ENCODE measurements around the gene RASAL2. TPM values are rescaled to one million over a fixed set of nuclear protein-coding genes. Genes with fewer than 3 reads are reported as not detected.
A peak's percentile ranks its signal among the peaks of the same experiment; 100 is the strongest.
"Not testable (repeated sequence)": the region's sequence is repeated elsewhere in the genome, so short reads cannot be mapped to it uniquely, and the experiment has no call there.

RASAL2 gene
- total RNA-seq, 2 experiments from 2014 or later: not detected

DNA sequence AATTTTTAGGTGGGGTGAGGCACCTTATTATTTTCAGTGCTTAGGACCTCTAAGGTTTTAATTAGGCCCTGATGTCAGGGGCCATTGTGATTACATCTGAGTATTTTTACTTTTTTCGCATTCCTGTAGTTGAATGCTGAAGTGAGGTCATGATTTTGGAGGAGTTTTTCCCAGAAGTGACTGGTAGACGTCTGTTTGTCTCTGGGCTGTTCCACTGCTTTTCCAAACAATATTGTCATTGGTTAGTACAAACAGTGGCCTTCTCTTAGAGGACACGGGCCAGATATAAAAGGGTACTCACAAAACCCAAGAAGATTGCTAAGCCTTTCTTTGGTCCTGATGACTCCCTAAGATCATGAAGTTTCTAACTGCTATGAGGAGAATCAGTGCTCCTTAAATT is 7.6 kb upstream of the RASAL2 start:
- H3K4me3 Mint-ChIP-seq: no peak overlapping the region
- CTCF ChIA-PET: no interaction called here
- peaks cover 9% of the 10 kb centered on the region for H3K27me3 Mint-ChIP-seq
- H3K27ac Mint-ChIP-seq: no peak overlapping the region
- intact Hi-C loops (cut with micrococcal nuclease): no loop called here
- no peaks in the 10 kb centered on the region for H3K4me1 Mint-ChIP-seq (ENCODE audit: low read depth)
- no peaks in the 10 kb centered on the region for H3K36me3 Mint-ChIP-seq
- POLR2A ChIA-PET: interaction anchor here (0.7 kb wide), 1 partner anchor 29 kb away, joined by 5 read pairs; no protein-coding TSS in a partner anchor
- DNase-seq: no peak
- H3K9me3 Mint-ChIP-seq: no peaks in the 10 kb centered on the region

DNA sequence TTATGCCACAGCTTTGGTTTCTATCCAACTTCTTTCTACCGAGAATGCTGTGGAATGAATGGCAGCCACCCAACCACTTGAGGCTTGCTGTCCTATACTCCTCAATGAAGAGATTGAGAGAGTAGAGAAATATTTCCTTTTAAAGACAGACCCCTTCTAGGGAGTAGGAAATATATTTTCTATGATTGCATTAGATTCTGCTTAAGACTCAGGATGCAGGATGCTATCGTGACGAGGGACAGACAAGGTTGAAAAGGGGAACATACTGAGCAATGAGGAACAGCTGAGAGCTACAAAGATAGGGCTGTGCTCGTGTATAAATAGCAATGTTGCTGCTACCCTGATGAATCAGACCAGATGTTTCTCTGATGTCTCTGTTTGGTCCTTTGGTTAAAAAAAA is 7.1 kb upstream of the RASAL2 start:
- H3K27ac Mint-ChIP-seq: no peak overlapping the region
- CTCF ChIA-PET: no interaction called here
- no peaks in the 10 kb centered on the region for H3K4me1 Mint-ChIP-seq (ENCODE audit: low read depth)
- intact Hi-C loops (cut with micrococcal nuclease): no loop called here
- H3K9me3 Mint-ChIP-seq: no peaks in the 10 kb centered on the region
- H3K4me3 Mint-ChIP-seq: no peak overlapping the region
- POLR2A ChIA-PET: no interaction called here
- DNase-seq: no peak
- peaks cover 13% of the 10 kb centered on the region for H3K27me3 Mint-ChIP-seq
- H3K36me3 Mint-ChIP-seq: no peaks in the 10 kb centered on the region

DNA sequence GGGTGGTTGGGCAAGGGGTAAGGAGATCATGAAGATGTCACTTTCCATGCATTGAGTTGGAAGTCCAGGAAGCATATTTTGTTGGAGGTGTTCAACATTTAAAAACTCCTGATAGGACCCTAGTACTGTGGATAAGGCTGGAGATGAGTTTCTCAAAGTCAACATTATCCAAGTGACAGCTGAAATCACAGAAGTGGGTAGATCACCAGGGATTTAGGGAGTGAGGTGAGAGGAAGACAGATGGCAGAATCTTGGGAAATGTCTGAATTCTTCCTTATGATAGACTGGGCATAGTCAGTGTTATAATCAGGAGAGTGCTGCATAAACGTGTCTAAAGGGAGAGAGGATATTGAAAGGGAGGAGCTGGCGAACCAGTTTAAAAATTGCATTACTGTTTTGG is 5.3 kb upstream of the RASAL2 start:
- intact Hi-C loops (cut with micrococcal nuclease): no loop called here
- H3K27me3 Mint-ChIP-seq: peaks cover 29% of the 10 kb centered on the region
- H3K4me1 Mint-ChIP-seq (ENCODE audit: low read depth): peaks cover 7% of the 10 kb centered on the region

DNA sequence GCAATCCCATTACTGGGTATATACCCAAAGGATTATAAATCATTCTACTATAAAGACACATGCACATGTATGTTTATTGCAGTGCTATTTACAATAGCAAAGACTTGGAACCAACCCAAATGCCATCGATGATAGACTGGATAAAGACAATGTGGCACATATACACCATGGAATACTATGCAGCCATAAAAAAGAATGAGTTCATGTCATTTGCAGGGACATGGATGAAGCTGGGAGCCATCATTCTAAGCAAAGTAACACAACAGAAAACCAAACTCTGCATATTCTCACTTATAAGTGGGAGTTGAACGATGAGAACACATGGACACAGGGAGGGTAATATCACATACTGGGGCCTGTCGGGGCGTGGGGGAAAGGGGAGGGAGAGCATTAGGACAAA is 2.5 kb upstream of the RASAL2 start:
- H3K27me3 Mint-ChIP-seq: peaks cover 49% of the 10 kb centered on the region
- H3K9me3 Mint-ChIP-seq; H3K36me3 Mint-ChIP-seq; intact Hi-C loops (cut with micrococcal nuclease); H3K4me3 Mint-ChIP-seq; DNase-seq; CTCF ChIA-PET; H3K27ac Mint-ChIP-seq; POLR2A ChIA-PET: not testable (repeated sequence)
- peaks cover 13% of the 10 kb centered on the region for H3K4me1 Mint-ChIP-seq (ENCODE audit: low read depth)

More for the DNA sequence above, 5.3 kb upstream of the RASAL2 start:
- Mint-ChIP-seq H3K9me3 (no peaks in the 10 kb centered on the region), H3K4me3 (no peak overlapping the region), H3K36me3 (no peaks in the 10 kb centered on the region), H3K27ac (no peak overlapping the region)
- ChIA-PET CTCF (no interaction called here), POLR2A (no interaction called here)
- no peak for DNase-seq

DNA sequence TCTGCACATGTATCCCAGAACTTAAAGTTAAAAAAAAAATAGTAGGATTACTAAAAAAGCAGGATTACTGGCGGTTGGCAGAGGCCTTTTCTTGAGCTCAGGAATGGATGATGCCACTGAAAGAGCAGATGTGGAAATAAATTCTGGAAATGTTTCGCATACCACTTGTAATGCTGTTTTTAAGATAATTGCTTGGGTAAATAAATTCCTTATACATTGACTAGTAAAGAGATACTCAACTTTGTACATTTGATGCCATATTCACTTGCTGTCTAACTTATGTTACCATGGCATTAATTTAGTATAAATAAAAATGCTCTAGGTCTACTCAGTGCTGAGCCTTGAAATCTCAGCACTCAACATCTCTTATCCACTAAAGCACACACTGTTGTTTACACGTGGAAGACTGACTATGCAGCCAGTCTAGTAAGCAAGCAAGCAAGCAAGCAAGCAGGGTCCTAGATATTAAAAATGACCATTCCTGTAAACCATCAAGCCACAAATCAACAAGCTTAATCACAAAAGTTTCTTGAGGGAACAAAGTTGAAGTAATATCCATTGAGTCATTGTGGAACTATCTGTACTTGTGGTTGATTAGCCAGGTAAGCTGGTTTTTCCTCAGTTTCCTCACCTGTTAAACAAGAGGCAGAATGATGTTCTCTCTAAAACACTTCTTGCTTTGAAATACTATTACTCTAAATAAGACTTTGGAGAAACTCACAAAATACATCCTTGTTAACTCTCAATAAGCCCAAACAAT is 1.7 kb upstream of the RASAL2 start:
- H3K4me1 Mint-ChIP-seq (ENCODE audit: low read depth): peaks cover 13% of the 10 kb centered on the region
- H3K27ac Mint-ChIP-seq: no peak overlapping the region
- H3K9me3 Mint-ChIP-seq: no peaks in the 10 kb centered on the region
- DNase-seq: no peak
- intact Hi-C loops (cut with micrococcal nuclease): no loop called here
- POLR2A ChIA-PET: no interaction called here
- CTCF ChIA-PET: no interaction called here
- H3K4me3 Mint-ChIP-seq: no peak overlapping the region
- peaks cover 53% of the 10 kb centered on the region for H3K27me3 Mint-ChIP-seq
- no peaks in the 10 kb centered on the region for H3K36me3 Mint-ChIP-seq

DNA sequence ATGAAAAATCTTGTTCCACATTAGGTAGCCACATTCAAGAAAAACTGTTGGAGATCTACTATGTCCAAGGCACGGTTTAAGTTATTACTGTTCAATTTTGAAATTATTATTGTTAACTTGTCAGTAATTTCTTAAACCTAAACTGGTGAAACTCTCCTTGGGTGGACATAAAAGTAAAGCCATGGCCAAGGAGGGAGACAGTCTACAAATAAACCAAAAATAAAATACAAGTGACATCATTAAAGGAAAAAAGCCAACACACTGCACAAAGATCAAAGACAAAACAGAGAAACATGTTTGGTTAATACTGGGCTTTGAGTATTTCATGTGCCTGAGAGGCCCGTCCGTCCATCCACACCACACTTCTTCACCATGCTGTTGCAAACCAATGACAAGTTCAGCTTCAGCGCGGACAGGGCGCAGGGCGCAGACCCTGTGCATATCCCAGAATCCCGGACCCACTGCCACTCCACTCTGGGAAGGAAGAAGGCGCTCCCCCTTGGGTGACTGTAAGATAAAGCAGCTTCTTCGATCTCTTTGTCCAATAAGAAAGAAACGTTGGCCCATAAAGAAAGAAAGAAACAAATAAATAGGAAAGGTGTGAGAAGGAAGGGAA is 918 bp upstream of the RASAL2 start:
- no peak overlapping the region for H3K27ac Mint-ChIP-seq
- POLR2A ChIA-PET: no interaction called here
- no peak for DNase-seq
- intact Hi-C loops (cut with micrococcal nuclease): no loop called here
- CTCF ChIA-PET: no interaction called here
- H3K4me1 Mint-ChIP-seq (ENCODE audit: low read depth): peaks cover 13% of the 10 kb centered on the region
- H3K27me3 Mint-ChIP-seq: peaks cover 57% of the 10 kb centered on the region
- peak overlapping the region; percentile 34 for H3K4me3 Mint-ChIP-seq
- H3K36me3 Mint-ChIP-seq: no peaks in the 10 kb centered on the region
- H3K9me3 Mint-ChIP-seq: no peaks in the 10 kb centered on the region

DNA sequence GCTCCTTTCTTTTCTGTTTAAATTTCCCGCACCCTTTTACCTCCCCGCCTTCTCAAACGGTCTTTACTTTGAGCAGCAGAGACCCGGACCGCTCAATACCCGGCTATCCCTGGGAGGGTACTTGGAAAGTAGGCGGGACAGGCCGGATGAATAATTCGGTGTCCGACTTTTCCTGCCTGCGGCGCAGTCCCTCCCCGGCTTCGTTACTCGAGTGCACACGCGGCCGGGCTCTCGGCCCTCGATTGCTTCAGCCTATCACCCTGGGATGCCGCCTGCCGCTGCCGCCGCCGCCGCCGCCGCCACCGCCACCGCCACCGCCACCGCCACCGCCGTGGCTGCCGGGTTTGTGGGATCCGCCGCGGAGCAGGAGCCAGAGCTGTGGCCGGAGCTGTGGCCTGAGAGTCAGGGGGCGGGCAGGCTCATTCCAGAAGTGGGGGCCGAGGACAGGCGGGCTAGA is 382 bp upstream of the RASAL2 start:
- peaks cover 60% of the 10 kb centered on the region for H3K27me3 Mint-ChIP-seq
- intact Hi-C loops (cut with micrococcal nuclease): no loop called here
- H3K4me3 Mint-ChIP-seq: peak overlapping the region; percentile 34
- no peaks in the 10 kb centered on the region for H3K36me3 Mint-ChIP-seq
- H3K27ac Mint-ChIP-seq: no peak overlapping the region
- peak; percentile 57 for DNase-seq
- POLR2A ChIA-PET: no interaction called here
- peaks cover 13% of the 10 kb centered on the region for H3K4me1 Mint-ChIP-seq (ENCODE audit: low read depth)
- H3K9me3 Mint-ChIP-seq: no peaks in the 10 kb centered on the region
- CTCF ChIA-PET: no interaction called here

DNA sequence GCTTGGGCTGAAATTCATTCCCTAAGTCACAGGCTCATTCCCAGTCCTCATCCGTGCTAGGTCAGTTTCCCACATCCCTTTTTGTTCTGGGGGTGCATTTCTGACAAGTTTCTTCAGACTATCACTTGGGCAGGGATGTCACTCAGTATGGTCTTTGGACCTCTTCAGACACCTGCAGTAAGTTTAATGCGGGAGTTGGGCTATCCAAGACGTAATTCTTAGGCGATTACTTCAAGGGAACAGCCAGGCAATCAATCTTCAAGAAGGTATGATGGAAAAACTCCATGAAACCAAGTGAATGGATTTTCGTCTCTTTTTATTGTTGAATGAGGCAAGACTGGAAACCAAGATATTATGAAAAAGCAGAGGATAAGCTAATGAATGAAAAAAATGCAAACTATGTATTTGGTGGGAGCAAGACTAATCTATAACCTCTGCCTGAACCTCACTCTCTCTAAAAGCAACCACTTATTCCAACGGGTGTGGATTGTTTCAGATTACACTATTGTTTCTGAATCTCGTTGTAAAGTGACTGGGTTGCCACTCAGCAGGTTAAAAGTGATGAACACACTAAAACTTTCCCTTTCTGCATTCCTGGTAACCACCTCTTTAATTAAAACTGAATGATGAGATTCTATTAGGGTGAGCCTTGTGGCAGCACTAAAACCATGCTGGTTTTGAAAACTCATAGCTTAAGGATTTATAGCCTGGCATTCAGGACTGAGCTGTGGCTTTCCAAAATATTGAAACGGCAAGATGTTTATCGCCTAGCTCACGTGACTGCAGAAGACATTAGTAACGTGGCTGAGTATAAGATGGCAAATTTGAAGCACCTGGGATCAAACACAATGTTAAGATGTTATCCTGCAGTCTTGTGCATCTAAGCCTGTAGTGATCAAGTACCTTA is 1.1 kb downstream of the RASAL2 start:
- Mint-ChIP-seq H3K27ac (no peak overlapping the region), H3K4me1 (ENCODE audit: low read depth) (peaks cover 13% of the 10 kb centered on the region), H3K9me3 (no peaks in the 10 kb centered on the region), H3K36me3 (no peaks in the 10 kb centered on the region), H3K27me3 (peaks cover 62% of the 10 kb centered on the region), H3K4me3 (no peak overlapping the region)
- DNase-seq: no peak
- ChIA-PET CTCF (no interaction called here), POLR2A (no interaction called here)
- intact Hi-C loops (cut with micrococcal nuclease): no loop called here

DNA sequence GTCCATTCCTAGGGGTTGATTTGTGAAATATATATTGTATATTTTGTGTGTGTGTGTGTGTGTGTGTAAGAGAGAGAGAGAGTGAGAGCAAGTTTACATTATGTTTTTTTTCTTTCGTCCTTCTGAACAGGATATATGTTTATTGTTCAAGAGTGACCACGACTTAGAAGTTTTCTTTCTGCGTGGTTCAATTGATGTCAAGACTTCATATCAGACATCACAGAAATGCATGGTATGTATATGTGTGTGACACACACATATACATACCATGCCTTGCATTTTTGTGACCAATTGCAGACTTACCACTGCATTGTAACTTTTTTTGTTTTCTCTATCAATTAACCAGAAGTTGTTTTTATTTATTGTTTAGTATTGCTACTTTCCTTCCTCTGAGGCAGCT is 2.5 kb downstream of the RASAL2 start:
- Mint-ChIP-seq H3K36me3 (no peaks in the 10 kb centered on the region), H3K9me3 (no peaks in the 10 kb centered on the region), H3K4me1 (ENCODE audit: low read depth) (peaks cover 13% of the 10 kb centered on the region), H3K27ac (no peak overlapping the region), H3K4me3 (no peak overlapping the region), H3K27me3 (peaks cover 52% of the 10 kb centered on the region)
- intact Hi-C loops (cut with micrococcal nuclease): no loop called here
- no peak for DNase-seq
- POLR2A ChIA-PET: no interaction called here
- CTCF ChIA-PET: no interaction called here

DNA sequence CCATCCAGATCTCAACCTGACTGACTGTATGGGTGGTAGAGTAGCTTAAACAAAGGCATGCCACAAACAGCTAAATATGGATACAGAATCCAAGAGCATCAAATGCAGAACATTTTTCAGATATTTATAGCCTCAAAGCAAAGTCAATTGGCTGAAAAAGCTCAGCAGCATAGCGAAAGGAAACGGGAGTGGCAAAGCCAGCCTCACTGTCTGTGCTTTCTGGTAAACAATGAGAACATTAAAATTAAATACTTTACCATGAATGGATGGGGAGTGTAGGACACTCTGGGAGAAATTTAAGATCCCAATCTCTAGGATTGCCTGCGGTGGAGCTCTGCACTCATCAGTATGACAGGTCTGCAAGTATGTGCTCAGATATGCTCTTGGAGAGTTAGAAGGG is 4.4 kb downstream of the RASAL2 start:
- no peak overlapping the region for H3K27ac Mint-ChIP-seq
- no peak for DNase-seq
- peaks cover 35% of the 10 kb centered on the region for H3K27me3 Mint-ChIP-seq
- H3K36me3 Mint-ChIP-seq: no peaks in the 10 kb centered on the region
- intact Hi-C loops (cut with micrococcal nuclease): no loop called here
- POLR2A ChIA-PET: interaction anchor here (0.5 kb wide), 1 partner anchor 1023 kb away, joined by 3 read pairs; no protein-coding TSS in a partner anchor
- no peaks in the 10 kb centered on the region for H3K9me3 Mint-ChIP-seq
- CTCF ChIA-PET: no interaction called here
- H3K4me1 Mint-ChIP-seq (ENCODE audit: low read depth): peaks cover 8% of the 10 kb centered on the region
- no peak overlapping the region for H3K4me3 Mint-ChIP-seq

DNA sequence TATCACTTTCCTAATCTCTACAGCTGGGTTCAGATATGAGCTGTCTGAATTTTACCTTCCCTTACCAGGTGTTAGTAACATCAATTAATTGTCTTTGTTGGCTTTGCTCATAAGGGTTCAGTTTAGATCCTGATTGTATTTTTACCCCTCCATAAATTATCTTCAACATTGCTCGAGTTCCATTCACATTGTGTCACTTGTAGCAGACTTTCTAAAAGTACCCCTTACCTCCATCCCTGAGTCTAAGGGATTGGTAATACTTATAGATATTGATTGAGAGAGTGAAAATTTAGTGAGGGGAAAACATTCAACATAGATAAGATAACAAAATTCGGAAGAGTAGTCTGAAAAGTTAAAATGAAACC is 7.3 kb downstream of the RASAL2 start:
- Mint-ChIP-seq H3K4me1 (ENCODE audit: low read depth) (no peaks in the 10 kb centered on the region), H3K9me3 (no peaks in the 10 kb centered on the region), H3K27ac (no peak overlapping the region), H3K36me3 (no peaks in the 10 kb centered on the region), H3K27me3 (peaks cover 14% of the 10 kb centered on the region), H3K4me3 (no peak overlapping the region)
- ChIA-PET POLR2A (no interaction called here), CTCF (no interaction called here)
- no peak for DNase-seq
- intact Hi-C loops (cut with micrococcal nuclease): no loop called here

DNA sequence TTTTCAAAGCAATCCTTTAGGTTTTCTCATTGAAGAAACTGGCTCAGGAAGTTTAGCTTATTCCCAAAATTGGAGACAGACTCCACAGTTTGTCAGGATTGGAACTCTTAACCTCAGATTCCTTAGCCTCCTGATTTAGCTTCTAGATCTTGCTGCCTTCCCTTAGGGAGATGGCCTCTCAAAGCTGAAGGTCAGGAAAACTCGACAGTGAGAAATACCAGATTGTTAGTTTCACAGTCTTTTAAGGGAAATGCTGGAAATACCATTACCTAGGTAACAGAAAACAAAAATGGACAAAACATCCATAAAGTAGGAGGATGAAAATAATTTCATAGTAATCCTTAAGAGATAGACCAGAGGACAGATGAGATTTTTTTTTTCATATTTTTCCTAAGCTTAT is 7.8 kb downstream of the RASAL2 start:
- intact Hi-C loops (cut with micrococcal nuclease): no loop called here
- Mint-ChIP-seq H3K4me3 (no peak overlapping the region), H3K27me3 (peaks cover 11% of the 10 kb centered on the region), H3K9me3 (no peaks in the 10 kb centered on the region), H3K4me1 (ENCODE audit: low read depth) (no peaks in the 10 kb centered on the region), H3K36me3 (no peaks in the 10 kb centered on the region), H3K27ac (no peak overlapping the region)
- ChIA-PET POLR2A (no interaction called here), CTCF (no interaction called here)
- no peak for DNase-seq

Data from activated CD4-positive, alpha-beta memory T cell treated with anti-CD3 and anti-CD28 coated beads for 36 hours (primary cell).